SK-N-SH (cell line): ENCODE data around the gene TSHZ2. TPM values are rescaled to one million over a fixed set of nuclear protein-coding genes. Genes with fewer than 3 reads are reported as not detected.

Experiments
- CTCF ChIA-PET: fragments of 300-600, 350-600 bp; formaldehyde crosslinking; extraction: SDS; loops from one replicate; lab custom pipeline; 2021; lab: Yijun Ruan, JAX
- POLR2A ChIA-PET: fragments of 350-600 bp; sonication (Branson Sonifier 250); formaldehyde crosslinking; extraction: SDS; loops from one replicate; lab custom pipeline; 2020; ENCODE audit warnings: antibody characterized with exemption, inconsistent platforms; lab: Yijun Ruan, JAX
- DNase-seq: peaks from one replicate; pipeline ENCODE4 v3.0.0; 2012
- H2AFZ ChIP-seq: fragments of 200-600 bp; sonication (generic); 2 replicates; pipeline ENCODE4 v1.8.1; 2016; ENCODE audit warnings: antibody characterized with exemption, mild to moderate bottlenecking, low read depth
- H3F3A ChIP-seq: fragments of 200-600 bp; sonication (generic); replicated peaks from 2 replicates; pipeline ENCODE3; 2016; ENCODE audit warnings: antibody characterized with exemption, mild to moderate bottlenecking; ENCODE audit not compliant: insufficient read depth
- H3K27ac ChIP-seq, 2 experiments: fragments of 200-500 bp in 1 of 2; fragments of 200-600 bp in 1 of 2; sonication (Bioruptor generic) in 1 of 2; sonication (generic), shearing (Covaris generic) in 1 of 2; 2 replicates each; pipeline versions ENCODE4 v1.5.1 to v1.6.1; 2014 to 2016; ENCODE audit warnings: low read depth in 2 of 2, inconsistent platforms in 1 of 2, low read length in 1 of 2, mild to moderate bottlenecking in 1 of 2, mixed read lengths in 1 of 2
- H3K27me3 ChIP-seq: fragments of 200-600 bp; sonication (generic), shearing (Covaris generic); 2 replicates; pipeline ENCODE4 v1.6.1; 2016; ENCODE audit warnings: mixed run types; ENCODE audit not compliant: insufficient read depth
- H3K36me3 ChIP-seq, 2 experiments: fragments of 200-500 bp in 1 of 2; fragments of 200-600 bp in 1 of 2; sonication (Bioruptor generic) in 1 of 2; sonication (generic) in 1 of 2; replicated peaks in 1 of 2; 2 replicates each; pipeline versions ENCODE3 to v1.5.1; 2014 to 2016; ENCODE audit warnings: low read length in 1 of 2, mild to moderate bottlenecking in 1 of 2; ENCODE audit not compliant: insufficient read depth in 2 of 2, control insufficient read depth in 1 of 2
- H3K4me1 ChIP-seq, 2 experiments: fragments of 200-500 bp in 1 of 2; fragments of 200-600 bp in 1 of 2; sonication (Bioruptor generic) in 1 of 2; sonication (generic), shearing (Covaris generic) in 1 of 2; 2 replicates each; pipeline versions ENCODE4 v1.5.1 to v1.6.1; 2014 to 2016; ENCODE audit warnings: low read depth in 1 of 2, low read length in 1 of 2, mixed run types in 1 of 2; ENCODE audit not compliant: insufficient read depth in 2 of 2, control insufficient read depth in 1 of 2
- H3K4me2 ChIP-seq: fragments of 200-600 bp; sonication (generic), shearing (Covaris generic); 2 replicates; pipeline ENCODE4 v1.6.1; 2017; ENCODE audit warnings: mixed run types
- H3K4me3 ChIP-seq, 2 experiments: fragments of 200-500 bp in 1 of 2; fragments of 200-600 bp in 1 of 2; sonication (Bioruptor generic) in 1 of 2; sonication (generic), shearing (Covaris generic) in 1 of 2; 2 replicates each; pipeline versions ENCODE4 v1.5.1 to v1.8.1; 2014 to 2016; ENCODE audit warnings: low read depth in 2 of 2, inconsistent platforms in 1 of 2, low read length in 1 of 2, mild to moderate bottlenecking in 1 of 2, mixed read lengths in 1 of 2, moderate library complexity in 1 of 2
- H3K79me2 ChIP-seq: fragments of 200-600 bp; sonication (generic); 2 replicates; pipeline ENCODE4 v1.8.1; 2017; ENCODE audit warnings: mild to moderate bottlenecking; ENCODE audit not compliant: insufficient read depth
- H3K9ac ChIP-seq: fragments of 200-600 bp; sonication (generic); 2 replicates; pipeline ENCODE4 v1.6.1; 2017; ENCODE audit warnings: mixed run types
- H3K9me2 ChIP-seq: fragments of 200-600 bp; sonication (generic); 2 replicates; pipeline ENCODE4 v1.6.1; 2017; ENCODE audit warnings: mixed run types
- H3K9me3 ChIP-seq: fragments of 200-600 bp; sonication (generic); 2 replicates; pipeline ENCODE4 v1.6.1; 2017; ENCODE audit warnings: mixed run types, mild to moderate bottlenecking, moderate library complexity
- H4K20me1 ChIP-seq: fragments of 200-600 bp; sonication (generic); 2 replicates; pipeline ENCODE4 v1.6.1; 2017; ENCODE audit warnings: mild to moderate bottlenecking, mixed run types; ENCODE audit not compliant: insufficient read depth
- CHD2 ChIP-seq: fragments of 150-350 bp; IDR thresholded peaks from 2 replicates; pipeline ENCODE4 v1.6.1; 2018; ENCODE audit warnings: low read length; ENCODE audit not compliant: partially characterized antibody
- CTCF ChIP-seq: fragments of 200-600 bp; sonication (generic); IDR thresholded peaks from 2 replicates; pipeline ENCODE4 v1.6.1; 2017; ENCODE audit warnings: antibody characterized with exemption, mild to moderate bottlenecking, moderate library complexity
- EZH2phosphoT487 ChIP-seq: fragments of 200-600 bp; sonication (generic); IDR thresholded peaks from 2 replicates; pipeline ENCODE4 v1.6.1; 2017; ENCODE audit warnings: low read depth, mixed run types, mild to moderate bottlenecking, antibody characterized with exemption, moderate library complexity, borderline replicate concordance
- FOSL2 ChIP-seq: IDR thresholded peaks from 2 replicates; pipeline ENCODE4 v1.4.0; 2012; ENCODE audit warnings: low read depth, mild to moderate bottlenecking, moderate library complexity, borderline replicate concordance
- FOXJ3 ChIP-seq: sonication (generic); formaldehyde crosslinking; IDR thresholded peaks from 2 replicates; pipeline ENCODE4 v1.5.1; 2020; ENCODE audit warnings: mild to moderate bottlenecking, missing genetic modification reagents
- FOXM1 ChIP-seq: IDR thresholded peaks from 2 replicates; pipeline ENCODE4 v1.4.0; 2012; ENCODE audit warnings: low read depth, mild to moderate bottlenecking
- GATA2 ChIP-seq: sonication (generic); formaldehyde crosslinking; IDR thresholded peaks from 2 replicates; pipeline ENCODE4 v1.5.0; 2020; ENCODE audit warnings: mild to moderate bottlenecking, missing genetic modification reagents
- JUND ChIP-seq: IDR thresholded peaks from 2 replicates; pipeline ENCODE4 v1.4.0; 2012
- MEF2A ChIP-seq: IDR thresholded peaks from 2 replicates; pipeline ENCODE4 v1.4.0; 2012; ENCODE audit warnings: low read depth, borderline replicate concordance
- NRF1 ChIP-seq: IDR thresholded peaks from 2 replicates; pipeline ENCODE4 v1.6.1; 2012; ENCODE audit warnings: low read depth, mild to moderate bottlenecking, low read length
- POLR2AphosphoS5 ChIP-seq: IDR thresholded peaks from 2 replicates; pipeline ENCODE4 v1.6.1; 2012; ENCODE audit warnings: low read depth, low read length
- RAD21 ChIP-seq: IDR thresholded peaks from 2 replicates; pipeline ENCODE4 v1.6.1; 2012; ENCODE audit warnings: mild to moderate bottlenecking, low read length
- RCOR1 ChIP-seq: fragments of 150-350 bp; IDR thresholded peaks from 2 replicates; pipeline ENCODE4 v1.6.1; 2017; ENCODE audit warnings: antibody characterized with exemption, low read length
- REST ChIP-seq: IDR thresholded peaks from 2 replicates; pipeline ENCODE4 v1.6.1; 2012; ENCODE audit warnings: mild to moderate bottlenecking, low read depth, low read length, moderate library complexity
- RXRA ChIP-seq: IDR thresholded peaks from 2 replicates; pipeline ENCODE4 v1.4.0; 2012; ENCODE audit warnings: low read depth, mild to moderate bottlenecking, borderline replicate concordance
- USF1 ChIP-seq: IDR thresholded peaks from 2 replicates; pipeline ENCODE4 v1.4.0; 2012; ENCODE audit warnings: low read depth, borderline replicate concordance
- YY1 ChIP-seq: IDR thresholded peaks from 2 replicates; pipeline ENCODE4 v1.4.0; 2012; ENCODE audit warnings: low read depth, mild to moderate bottlenecking
- WGBS: methylation state at CpG from one replicate; pipeline ENCODE4 v1.1.6; 2017; ENCODE audit warnings: low lambda C conversion rate; 5-methylcytosine and 5-hydroxymethylcytosine counted together
- polyA plus RNA-seq, 3 experiments: library from polyadenylated mRNA; depleted of rRNA; stranded (reverse); fragments of >200 nt; gene quantifications; 2 replicates each; pipeline ENCODE4 v1.2.3, GENCODE V29; 2012

TSHZ2 gene
- polyA plus RNA-seq, 1 of the 3 experiments (the other 2 are of a cell fraction): 0.13 TPM

GRCh38 chr20:53524589-53525312, 552.6 kb downstream of the TSHZ2 start:
- H3K4me2 ChIP-seq: no peak overlapping the region
- no peaks in the 10 kb centered on the region for H3K36me3 ChIP-seq
- no peaks in the 10 kb centered on the region for H4K20me1 ChIP-seq
- DNase-seq: no peak
- no peak overlapping the region for H3K27ac ChIP-seq
- H3K9me3 ChIP-seq: no peaks in the 10 kb centered on the region
- POLR2A ChIA-PET: no interaction called here
- H3K4me1 ChIP-seq: peaks cover 0 to 4% of the 10 kb centered on the region in 2 experiments; a peak in 1 of 4 replicates
- CTCF ChIA-PET: interaction anchor here (0.6 to 0.8 kb wide), 2 partner anchors 26 to 434 kb away, joined by 3 read pairs; no protein-coding TSS in a partner anchor
- H3K27me3 ChIP-seq: no peaks in the 10 kb centered on the region
- no peaks in the 10 kb centered on the region for H3K9me2 ChIP-seq
- 66% methylated on average over 8 of the region's 13 CpGs for WGBS
- no peak overlapping the region for H3K4me3 ChIP-seq
- no peaks in the 10 kb centered on the region for H3K79me2 ChIP-seq
- no peak overlapping the region for H3K9ac ChIP-seq
- no peak overlapping the region for H2AFZ ChIP-seq
- H3F3A ChIP-seq: no peaks in the 10 kb centered on the region
- TF ChIP-seq GATA2 (CRISPR knock-in tag) (no peak), REST (no peak), FOXM1 (no peak), CHD2 (no peak), RCOR1 (no peak), FOXJ3 (CRISPR knock-in tag) (no peak), NRF1 (no peak), RXRA (no peak), USF1 (no peak), MEF2A (no peak), RAD21 (no peak), POLR2AphosphoS5 (no peak), FOSL2 (no peak), YY1 (no peak), JUND (no peak), CTCF (no peak), EZH2phosphoT487 (no peak)
